ENCODE results near the gene PCGF3.
"Not testable (repeated sequence)": the region's sequence is repeated elsewhere in the genome, so short reads cannot be mapped to it uniquely, and the experiment has no call there.

The PCGF3 gene

DNA sequence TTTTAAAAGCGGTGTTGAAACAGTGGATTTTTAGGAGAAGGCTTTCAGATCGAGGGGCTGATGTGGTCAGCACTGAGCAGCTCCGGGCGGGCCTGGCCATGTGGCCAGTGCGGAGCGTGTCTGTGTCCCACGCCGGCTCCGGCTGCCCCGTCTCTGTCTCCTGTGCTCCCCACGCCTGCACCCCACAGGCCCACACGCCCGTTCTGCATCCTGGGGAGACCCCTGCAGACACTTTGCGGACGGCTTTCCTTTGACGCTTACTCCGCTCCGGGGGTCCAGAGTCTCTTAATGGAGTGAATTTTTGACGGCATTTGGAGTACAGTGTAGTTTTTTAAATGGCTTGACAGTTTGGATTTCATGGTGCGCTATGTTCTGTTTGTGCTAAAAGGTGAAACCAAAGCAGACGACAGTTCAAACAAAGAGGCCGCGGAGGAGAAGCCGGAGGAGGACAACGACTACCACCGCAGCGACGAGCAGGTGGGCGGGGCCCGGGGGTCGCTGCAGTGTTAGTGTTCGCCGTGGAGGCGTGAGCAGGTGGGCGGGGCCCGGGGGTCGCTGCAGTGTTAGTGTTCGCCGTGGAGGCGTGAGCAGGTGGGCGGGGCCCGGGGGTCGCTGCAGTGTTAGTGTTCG lies 38.7 kb downstream of the PCGF3 start:
- Histone ChIP-seq H3K4me1 (no peaks in the 10 kb centered on the region), H3K9me3 (no peaks in the 10 kb centered on the region), H3K4me3 (no peak overlapping the region), H3K36me3 (replicated peaks) (peaks cover 26% of the 10 kb centered on the region), H3K27me3 (ENCODE audit: low read depth) (no peaks in the 10 kb centered on the region)
- in situ Hi-C loops (cut with MboI; ENCODE audit: low sequenced_read_pairs) = no loop called here
- DNase-seq (ENCODE audit: low spot score in 2 of 2) = no peak

DNA sequence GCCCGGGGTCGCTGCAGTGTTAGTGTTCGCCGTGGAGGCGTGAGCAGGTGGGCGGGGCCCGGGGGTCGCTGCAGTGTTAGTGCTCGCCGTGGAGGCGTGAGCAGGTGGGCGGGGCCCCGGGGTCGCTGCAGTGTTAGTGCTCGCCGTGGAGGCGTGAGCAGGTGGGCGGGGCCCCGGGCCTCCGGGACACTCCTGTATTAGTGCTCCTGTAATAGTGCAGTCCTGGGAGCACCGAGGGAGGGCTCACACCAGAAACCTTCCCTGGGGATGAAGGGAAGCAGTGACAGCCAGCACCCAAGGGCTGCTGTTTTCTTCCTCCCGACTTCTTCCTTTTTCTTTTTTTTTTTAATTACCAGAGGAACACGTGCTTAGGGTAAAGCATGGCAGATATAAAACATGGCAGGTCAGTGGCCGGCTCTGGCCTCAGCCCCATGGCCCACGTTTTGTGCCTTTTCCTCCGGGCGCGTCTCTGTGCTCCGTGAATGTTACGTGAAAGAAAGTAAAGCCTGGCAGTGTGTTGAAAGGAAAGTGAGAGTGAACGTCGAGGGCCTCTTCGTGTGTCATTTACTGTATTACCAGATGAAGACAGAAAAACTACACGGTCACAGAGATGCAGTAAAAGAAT lies 42.0 kb downstream of the PCGF3 start:
- H3K4me1 ChIP-seq = no peaks in the 10 kb centered on the region
- H3K27me3 ChIP-seq (ENCODE audit: low read depth) = no peaks in the 10 kb centered on the region
- H3K4me3 ChIP-seq = no peak overlapping the region
- peaks cover 27% of the 10 kb centered on the region for H3K36me3 ChIP-seq (replicated peaks)
- no peaks in the 10 kb centered on the region for H3K9me3 ChIP-seq
- DNase-seq (ENCODE audit: low spot score in 2 of 2) = no peak
- in situ Hi-C loops (cut with MboI; ENCODE audit: low sequenced_read_pairs) = no loop called here

DNA sequence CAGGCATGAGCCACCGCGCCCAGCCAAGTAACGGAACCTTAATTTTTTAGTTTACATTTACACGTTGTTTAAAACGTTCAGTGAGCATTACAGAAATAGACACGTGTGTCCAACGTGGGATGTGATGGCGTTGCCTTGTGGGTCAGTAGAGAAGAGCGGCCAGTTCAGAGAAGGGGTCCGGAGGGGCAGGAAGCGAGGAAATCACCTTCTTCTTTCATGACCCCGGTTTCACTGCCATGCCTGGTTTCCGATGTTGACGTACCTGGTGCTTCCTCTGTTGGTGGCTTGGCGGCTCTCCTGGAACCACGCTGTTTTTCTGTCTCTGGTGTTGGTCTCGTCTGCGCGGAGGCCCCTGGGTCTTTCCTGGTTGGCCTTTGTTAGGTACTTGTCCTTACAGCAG lies 42.8 kb downstream of the PCGF3 start:
- Histone ChIP-seq H3K36me3 (replicated peaks) (peaks cover 27% of the 10 kb centered on the region), H3K4me3 (no peak overlapping the region), H3K4me1 (no peaks in the 10 kb centered on the region), H3K27me3 (ENCODE audit: low read depth) (no peaks in the 10 kb centered on the region), H3K9me3 (no peaks in the 10 kb centered on the region)
- no peak for DNase-seq (ENCODE audit: low spot score in 2 of 2)
- in situ Hi-C loops (cut with MboI; ENCODE audit: low sequenced_read_pairs) = no loop called here

DNA sequence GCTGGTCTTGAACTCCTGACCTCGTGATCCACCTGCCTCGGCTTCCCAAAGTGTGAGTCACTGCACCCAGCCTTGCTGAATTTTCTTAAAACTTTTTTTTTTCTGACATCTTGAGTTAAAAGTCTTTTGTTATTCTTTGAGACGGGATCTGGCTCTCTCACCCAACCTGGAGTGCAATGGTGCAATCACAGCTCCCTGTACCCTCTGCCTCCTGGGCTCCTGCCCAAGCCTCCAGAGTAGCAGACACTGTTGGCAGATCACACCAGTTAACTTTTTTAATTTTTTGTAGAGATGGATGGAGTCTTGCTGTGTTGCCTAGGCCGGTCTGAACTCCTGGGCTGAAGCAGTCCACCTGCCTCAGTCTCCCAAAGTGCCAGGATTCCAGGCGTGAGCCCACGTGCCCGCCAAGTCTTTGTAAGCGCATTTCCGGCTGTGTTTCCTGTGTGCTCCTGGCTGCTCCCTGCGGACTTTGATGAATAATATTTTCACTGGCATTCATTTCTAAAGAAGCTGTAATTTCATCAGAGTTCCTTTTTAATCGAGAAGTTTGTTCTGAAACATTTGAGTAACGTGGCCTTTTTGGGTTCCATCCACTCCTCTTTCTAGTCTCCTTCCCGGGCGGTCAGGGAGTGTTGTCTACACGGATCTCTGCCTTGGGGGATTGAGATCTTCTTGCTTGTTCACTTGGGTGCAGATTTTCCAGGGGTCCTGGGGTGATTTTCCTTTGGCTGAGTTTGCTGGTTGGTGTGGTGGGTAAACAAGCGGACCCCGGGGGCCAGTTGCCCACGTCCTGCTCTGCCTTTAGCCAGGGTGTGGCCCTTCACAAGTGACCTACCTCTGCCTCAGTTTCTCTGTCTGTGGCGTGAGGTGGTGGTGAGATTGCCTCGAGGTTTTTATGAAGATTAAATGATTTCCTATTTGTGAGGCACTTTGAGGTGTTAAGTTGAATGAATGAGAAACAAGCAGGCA lies 44.4 kb downstream of the PCGF3 start:
- H3K9me3 ChIP-seq = no peaks in the 10 kb centered on the region
- H3K27me3 ChIP-seq (ENCODE audit: low read depth) = no peaks in the 10 kb centered on the region
- H3K4me1 ChIP-seq = no peaks in the 10 kb centered on the region
- DNase-seq (ENCODE audit: low spot score in 2 of 2) = no peak
- in situ Hi-C loops (cut with MboI; ENCODE audit: low sequenced_read_pairs) = no loop called here
- H3K4me3 ChIP-seq = no peak overlapping the region
- H3K36me3 ChIP-seq (replicated peaks) = peaks cover 29% of the 10 kb centered on the region

DNA sequence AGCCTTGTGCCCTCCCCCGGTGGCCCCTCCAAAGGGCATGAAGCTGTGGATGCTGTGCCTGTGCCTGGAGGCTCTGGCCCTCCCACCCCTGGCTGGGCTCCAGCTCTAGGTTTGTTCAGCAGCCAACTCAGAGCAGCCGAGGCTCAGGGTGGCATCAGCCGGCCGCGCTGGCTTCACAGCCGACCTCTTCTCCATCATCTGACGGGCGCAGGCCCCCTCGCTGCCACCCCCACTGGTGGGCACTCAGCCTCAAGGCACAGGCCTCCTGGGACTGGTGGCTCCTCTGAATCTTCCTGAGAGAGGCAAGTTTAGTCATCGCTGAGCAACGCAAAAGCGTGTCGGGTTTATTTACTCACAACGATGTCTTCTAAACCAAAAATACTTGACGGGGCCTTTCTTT lies 46.0 kb downstream of the PCGF3 start:
- in situ Hi-C loops (cut with MboI; ENCODE audit: low sequenced_read_pairs) = no loop called here
- Histone ChIP-seq H3K27me3 (ENCODE audit: low read depth) (no peaks in the 10 kb centered on the region), H3K4me1 (no peaks in the 10 kb centered on the region), H3K36me3 (replicated peaks) (peaks cover 32% of the 10 kb centered on the region), H3K4me3 (no peak overlapping the region), H3K9me3 (no peaks in the 10 kb centered on the region)
- no peak for DNase-seq (ENCODE audit: low spot score in 2 of 2)

DNA sequence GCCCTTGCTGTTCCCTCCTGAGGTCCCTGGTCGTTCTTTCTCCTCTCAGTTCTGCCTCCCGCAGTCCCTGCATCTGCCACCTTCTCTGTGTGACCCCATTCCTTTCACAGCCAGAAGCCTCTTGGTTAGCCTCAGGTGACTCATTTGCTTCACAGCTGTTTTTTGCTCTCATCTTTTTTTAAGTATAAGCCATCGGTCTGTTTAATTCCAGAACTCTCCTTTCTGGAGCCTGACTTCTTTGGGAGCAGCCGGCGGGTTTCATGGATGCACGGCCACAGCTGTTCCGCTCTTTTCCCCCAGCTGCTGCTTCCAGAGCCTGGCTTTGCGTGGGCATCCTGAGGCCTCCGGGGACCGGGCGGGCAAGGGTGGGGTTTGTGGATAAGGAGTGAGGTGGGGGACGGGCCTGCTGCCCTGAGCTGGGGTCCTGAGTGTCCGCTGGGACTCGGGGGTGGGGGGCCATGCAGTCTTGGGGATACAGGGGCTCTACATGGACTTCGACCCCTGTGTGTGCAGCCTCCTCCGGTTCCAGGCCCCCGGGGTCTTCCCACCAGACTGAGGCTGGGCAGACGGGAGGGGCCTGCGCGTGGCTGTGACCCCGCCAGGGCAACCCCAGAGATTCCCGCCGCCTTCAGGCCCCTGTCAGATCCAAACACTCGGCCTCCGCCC lies 46.7 kb downstream of the PCGF3 start:
- no peaks in the 10 kb centered on the region for H3K9me3 ChIP-seq
- H3K4me1 ChIP-seq = no peaks in the 10 kb centered on the region
- no peak for DNase-seq (ENCODE audit: low spot score in 2 of 2)
- no peak overlapping the region for H3K4me3 ChIP-seq
- in situ Hi-C loops (cut with MboI; ENCODE audit: low sequenced_read_pairs) = no loop called here
- peaks cover 38% of the 10 kb centered on the region for H3K36me3 ChIP-seq (replicated peaks)
- H3K27me3 ChIP-seq (ENCODE audit: low read depth) = no peaks in the 10 kb centered on the region

DNA sequence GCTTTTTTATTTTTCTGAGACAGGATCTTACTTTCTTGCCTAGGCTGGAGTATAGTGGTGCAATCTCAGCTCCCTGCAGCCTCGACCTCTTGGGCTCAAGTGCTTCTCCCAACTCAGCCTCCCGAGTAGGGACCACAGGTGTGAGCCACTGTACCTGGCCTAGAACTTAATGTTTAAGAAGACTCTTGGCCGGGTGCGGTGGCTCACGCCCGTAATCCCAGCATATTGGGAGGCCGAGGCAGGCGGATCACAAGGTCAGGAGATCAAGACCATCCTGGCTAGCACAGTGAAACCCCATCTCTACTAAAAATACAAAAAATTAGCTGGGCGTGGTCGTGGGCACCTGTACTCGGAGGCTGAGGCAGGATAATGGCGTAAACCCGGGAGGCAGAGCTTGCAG lies 47.6 kb downstream of the PCGF3 start:
- H3K4me3 ChIP-seq; H3K4me1 ChIP-seq; in situ Hi-C loops (cut with MboI; ENCODE audit: low sequenced_read_pairs); H3K9me3 ChIP-seq; DNase-seq (ENCODE audit: low spot score in 2 of 2); H3K27me3 ChIP-seq (ENCODE audit: low read depth): not testable (repeated sequence)
- peaks cover 34% of the 10 kb centered on the region for H3K36me3 ChIP-seq (replicated peaks)

DNA sequence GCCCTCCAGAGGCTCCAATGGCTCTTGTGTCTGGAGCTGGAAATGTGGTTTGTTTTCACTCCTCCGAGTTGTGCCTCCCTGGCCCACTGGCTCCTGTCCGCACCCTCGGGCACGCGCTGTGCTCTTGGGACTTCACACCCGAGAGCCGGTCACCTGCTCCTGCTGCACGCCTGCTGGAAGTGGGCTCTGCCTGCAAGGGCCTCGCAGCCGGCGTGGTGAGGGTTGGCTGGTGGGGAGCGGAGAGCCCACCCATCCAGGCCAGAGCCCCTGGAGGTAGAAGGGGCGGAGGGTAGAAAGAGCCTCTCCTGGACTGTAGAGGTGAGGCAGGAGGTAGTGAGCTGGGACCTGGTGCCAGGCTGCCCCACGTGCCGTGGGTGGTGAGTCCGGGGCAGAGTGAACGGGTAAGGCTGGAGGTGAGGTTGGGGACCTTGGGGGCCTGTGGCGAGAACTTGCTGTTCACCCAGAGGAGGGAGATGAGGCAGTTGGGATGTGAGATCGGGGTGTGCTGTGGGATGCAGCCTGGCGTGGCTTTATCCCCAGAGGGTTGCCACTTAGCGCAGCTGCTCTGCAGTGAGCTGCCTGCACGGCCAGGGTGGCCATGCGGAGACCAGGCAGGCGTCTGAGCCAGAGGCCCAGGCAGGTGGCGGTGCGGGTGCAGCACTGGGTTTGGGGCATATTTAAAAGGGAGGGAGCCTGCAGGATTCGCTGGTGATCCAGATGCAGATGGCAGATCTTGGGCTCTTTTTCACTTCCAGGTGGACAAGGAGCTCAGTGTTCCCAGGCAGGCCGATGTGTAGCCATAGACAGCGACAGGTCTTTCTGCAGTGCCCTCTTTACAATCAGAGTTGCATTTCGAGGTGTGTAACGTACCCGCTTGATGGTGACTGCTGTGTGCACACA lies 48.8 kb downstream of the PCGF3 start:
- Histone ChIP-seq H3K4me1 (no peaks in the 10 kb centered on the region), H3K27me3 (ENCODE audit: low read depth) (no peaks in the 10 kb centered on the region), H3K9me3 (no peaks in the 10 kb centered on the region), H3K4me3 (no peak overlapping the region), H3K36me3 (replicated peaks) (peaks cover 27% of the 10 kb centered on the region)
- no peak for DNase-seq (ENCODE audit: low spot score in 2 of 2)
- in situ Hi-C loops (cut with MboI; ENCODE audit: low sequenced_read_pairs) = no loop called here

DNA sequence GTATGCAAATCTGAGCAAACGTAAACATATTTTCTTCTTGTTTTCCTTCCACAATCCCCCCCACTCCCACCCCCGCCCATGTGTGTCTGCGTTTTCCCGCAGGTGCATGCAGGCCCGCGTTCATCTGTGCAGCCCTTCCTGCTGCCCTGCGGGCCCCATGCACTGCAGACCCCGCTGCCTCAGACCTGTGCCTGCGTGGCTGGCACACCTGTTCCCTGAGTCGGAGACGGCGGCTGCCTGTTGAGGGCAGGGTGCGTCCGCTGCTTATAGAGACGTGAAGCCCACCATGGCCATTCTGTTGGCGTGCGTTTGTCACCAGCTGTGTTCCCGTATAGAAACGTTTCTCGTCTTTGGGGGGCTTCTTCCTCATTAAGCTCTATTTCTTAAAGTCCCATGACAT lies 51.5 kb downstream of the PCGF3 start:
- Histone ChIP-seq H3K9me3 (no peaks in the 10 kb centered on the region), H3K4me1 (no peaks in the 10 kb centered on the region), H3K36me3 (replicated peaks) (peaks cover 39% of the 10 kb centered on the region), H3K27me3 (ENCODE audit: low read depth) (no peaks in the 10 kb centered on the region), H3K4me3 (no peak overlapping the region)
- in situ Hi-C loops (cut with MboI; ENCODE audit: low sequenced_read_pairs) = no loop called here
- no peak for DNase-seq (ENCODE audit: low spot score in 2 of 2)

DNA sequence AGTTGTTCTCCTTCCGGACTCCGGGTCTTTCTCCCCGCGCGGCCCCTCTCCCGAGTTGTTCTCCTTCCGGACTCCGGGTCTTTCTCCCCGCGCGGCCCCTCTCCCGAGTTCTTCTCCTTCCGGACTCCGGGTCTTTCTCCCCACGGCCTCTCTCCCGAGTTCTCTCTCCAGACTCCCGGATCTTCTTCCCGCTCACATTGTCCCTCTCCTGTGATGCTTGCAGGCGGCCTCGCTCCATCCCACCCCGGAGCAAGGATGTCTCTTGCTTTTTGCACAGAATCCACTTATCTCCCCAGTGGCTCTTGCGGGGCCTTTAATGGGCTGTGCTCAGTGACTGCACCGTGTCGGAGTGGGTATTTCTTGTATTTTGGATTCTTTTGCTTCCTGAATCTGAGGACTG lies 54.2 kb downstream of the PCGF3 start:
- H3K27me3 ChIP-seq (ENCODE audit: low read depth); DNase-seq (ENCODE audit: low spot score in 2 of 2); H3K4me1 ChIP-seq; H3K4me3 ChIP-seq; in situ Hi-C loops (cut with MboI; ENCODE audit: low sequenced_read_pairs); H3K9me3 ChIP-seq: not testable (repeated sequence)
- H3K36me3 ChIP-seq (replicated peaks) = peaks cover 52% of the 10 kb centered on the region

DNA sequence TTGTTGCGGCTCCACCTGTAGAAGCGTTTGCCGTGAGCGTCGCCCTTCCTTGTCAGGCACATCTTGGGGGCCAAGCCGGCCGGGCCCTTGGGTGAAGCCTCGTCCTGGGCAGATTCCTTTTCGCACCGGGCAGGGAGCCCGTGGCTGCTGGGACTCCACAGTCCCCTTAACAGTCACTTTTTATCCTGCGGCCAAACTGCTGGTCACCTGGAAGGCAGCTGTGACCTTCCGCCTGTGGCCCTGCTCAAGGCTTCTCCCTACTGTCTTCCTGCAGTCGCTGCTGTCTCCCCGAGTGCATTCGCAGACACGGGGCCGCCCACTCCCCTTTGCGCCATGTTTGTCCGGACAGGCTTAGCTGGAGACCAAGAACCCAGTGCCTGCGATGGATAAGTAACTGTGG lies 55.0 kb downstream of the PCGF3 start:
- H3K4me3 ChIP-seq = no peak overlapping the region
- H3K4me1 ChIP-seq = no peaks in the 10 kb centered on the region
- H3K27me3 ChIP-seq (ENCODE audit: low read depth) = no peaks in the 10 kb centered on the region
- no peaks in the 10 kb centered on the region for H3K9me3 ChIP-seq
- in situ Hi-C loops (cut with MboI; ENCODE audit: low sequenced_read_pairs) = no loop called here
- no peak for DNase-seq (ENCODE audit: low spot score in 2 of 2)
- H3K36me3 ChIP-seq (replicated peaks) = peaks cover 54% of the 10 kb centered on the region

DNA sequence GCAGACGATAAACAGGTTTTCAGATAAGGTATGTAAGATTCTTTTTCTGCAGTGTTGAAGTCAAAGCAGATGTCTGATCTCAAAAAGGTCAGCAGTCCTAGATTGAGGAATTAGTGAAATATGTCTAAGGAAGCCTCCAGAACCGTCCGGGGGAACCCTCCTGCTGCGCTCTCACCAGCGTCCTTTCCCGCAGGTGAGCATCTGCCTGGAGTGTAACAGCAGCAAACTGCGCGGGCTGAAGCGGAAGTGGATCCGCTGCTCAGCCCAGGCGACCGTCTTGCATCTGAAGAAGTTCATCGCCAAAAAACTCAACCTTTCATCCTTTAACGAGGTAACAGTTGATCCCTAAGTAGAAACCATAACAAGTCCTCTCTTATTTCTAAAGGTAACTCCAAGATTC lies 55.5 kb downstream of the PCGF3 start:
- no peak for DNase-seq (ENCODE audit: low spot score in 2 of 2)
- H3K4me1 ChIP-seq = no peaks in the 10 kb centered on the region
- H3K4me3 ChIP-seq = no peak overlapping the region
- H3K9me3 ChIP-seq = no peaks in the 10 kb centered on the region
- no peaks in the 10 kb centered on the region for H3K27me3 ChIP-seq (ENCODE audit: low read depth)
- H3K36me3 ChIP-seq (replicated peaks) = peaks cover 58% of the 10 kb centered on the region
- in situ Hi-C loops (cut with MboI; ENCODE audit: low sequenced_read_pairs) = no loop called here

DNA sequence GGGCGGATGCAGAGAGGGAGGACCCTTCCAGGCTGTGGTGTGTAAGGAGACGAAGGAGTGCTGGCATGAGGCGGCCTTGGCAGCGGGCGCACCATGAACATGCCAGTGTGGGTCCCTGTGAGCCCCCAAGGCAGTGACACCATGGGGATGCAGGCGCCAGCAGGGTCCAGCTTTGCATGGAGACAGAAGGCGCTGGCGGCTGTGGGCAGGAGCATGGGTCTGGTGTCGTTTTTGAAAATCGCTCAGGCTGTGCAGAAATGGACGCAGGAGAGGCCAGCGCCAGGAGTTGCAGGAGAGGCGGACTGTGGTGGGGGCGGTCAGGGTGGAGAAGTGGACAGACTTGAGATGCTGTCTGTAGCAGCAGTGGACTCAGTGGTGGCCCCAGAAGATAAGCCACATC lies 56.1 kb downstream of the PCGF3 start:
- no peaks in the 10 kb centered on the region for H3K4me1 ChIP-seq
- peaks cover 62% of the 10 kb centered on the region for H3K36me3 ChIP-seq (replicated peaks)
- H3K4me3 ChIP-seq = no peak overlapping the region
- in situ Hi-C loops (cut with MboI; ENCODE audit: low sequenced_read_pairs) = no loop called here
- no peak for DNase-seq (ENCODE audit: low spot score in 2 of 2)
- no peaks in the 10 kb centered on the region for H3K27me3 ChIP-seq (ENCODE audit: low read depth)
- H3K9me3 ChIP-seq = no peaks in the 10 kb centered on the region

Measured in HAP-1 (cell line).